ENCODE data around the gene INTS1. TPM values are rescaled to one million over a fixed set of nuclear protein-coding genes. Genes with fewer than 3 reads are reported as not detected.

The INTS1 gene
- total RNA-seq, 2 experiments from 2014 or later: 78.1 to 81.7 TPM

- no peak for DNase-seq
Measured at GRCh38 chr7:1425292-1426136, 78.7 kb downstream of the INTS1 start.

GRCh38 chr7:1424041-1424440 is 80.1 kb downstream of the INTS1 start:
- Mint-ChIP-seq H3K9me3 (ENCODE audit: low read depth) (no peaks in the 10 kb centered on the region), H3K4me3 (no peak overlapping the region), H3K36me3 (ENCODE audit: low read depth) (no peaks in the 10 kb centered on the region), H3K4me1 (no peaks in the 10 kb centered on the region), H3K27me3 (peaks cover 15% of the 10 kb centered on the region), H3K27ac (no peak overlapping the region)
- ATAC-seq: no peak
- POLR2A ChIA-PET: no interaction called here
- intact Hi-C loops (cut with DNase I, micrococcal nuclease): no loop called here
- no peak for DNase-seq
- CTCF ChIA-PET: interaction anchor here (0.8 to 1.6 kb wide), 2 partner anchors 11 to 420 kb away, joined by 3 to 5 read pairs; no protein-coding TSS in a partner anchor

More at GRCh38 chr7:1425292-1426136, 78.7 kb downstream of the INTS1 start:
- no peaks in the 10 kb centered on the region for H3K9me3 Mint-ChIP-seq (ENCODE audit: low read depth)
- no peak overlapping the region for H3K27ac Mint-ChIP-seq
- no peak overlapping the region for H3K4me3 Mint-ChIP-seq
- POLR2A ChIA-PET: no interaction called here
- intact Hi-C loops (cut with DNase I, micrococcal nuclease): no loop called here
- peak; percentile 84 for ATAC-seq
- no peaks in the 10 kb centered on the region for H3K36me3 Mint-ChIP-seq (ENCODE audit: low read depth)
- CTCF ChIA-PET: interaction anchor here (0.6 to 1.6 kb wide), 2 partner anchors 9 to 133 kb away, joined by 4 to 5 read pairs; no protein-coding TSS in a partner anchor
- no peaks in the 10 kb centered on the region for H3K4me1 Mint-ChIP-seq
- H3K27me3 Mint-ChIP-seq: peaks cover 11% of the 10 kb centered on the region

DNA sequence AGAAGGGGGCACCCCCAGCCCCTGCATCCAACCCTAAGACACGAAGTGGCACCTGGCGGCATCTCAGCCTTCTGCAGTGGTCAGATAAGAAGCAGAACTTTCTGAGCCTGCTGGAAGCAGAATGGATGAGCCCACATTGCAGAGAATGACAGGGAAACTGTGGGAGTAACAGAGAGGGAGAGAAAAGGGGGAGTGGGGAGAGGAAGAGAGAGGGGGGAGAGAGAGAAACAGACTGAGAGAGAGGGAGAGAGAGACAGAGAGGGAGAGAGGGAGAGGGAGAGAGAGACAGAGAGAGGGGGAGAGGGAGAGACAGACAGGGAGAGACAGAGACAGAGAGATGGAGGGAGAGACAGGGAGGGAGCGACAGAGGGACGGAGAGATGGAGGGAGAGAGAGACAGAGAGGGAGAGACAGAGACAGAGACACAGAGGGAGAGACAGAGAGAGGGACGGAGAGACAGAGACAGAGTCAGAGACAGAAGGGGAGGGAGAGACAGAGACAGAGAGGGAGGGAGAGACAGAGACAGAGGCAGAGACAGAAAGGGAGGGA is 80.9 kb downstream of the INTS1 start:
- no peak for ATAC-seq
- H3K4me1 Mint-ChIP-seq: peaks cover 4% of the 10 kb centered on the region
- no peaks in the 10 kb centered on the region for H3K36me3 Mint-ChIP-seq (ENCODE audit: low read depth)
- intact Hi-C loops (cut with DNase I, micrococcal nuclease): no loop called here
- CTCF ChIA-PET: interaction anchor here (0.7 to 1.9 kb wide), 3 partner anchors 9 to 15 kb away, joined by 3 to 5 read pairs (median 3); no protein-coding TSS in a partner anchor
- no peak overlapping the region for H3K27ac Mint-ChIP-seq
- H3K27me3 Mint-ChIP-seq: peaks cover 16% of the 10 kb centered on the region
- no peaks in the 10 kb centered on the region for H3K9me3 Mint-ChIP-seq (ENCODE audit: low read depth)
- POLR2A ChIA-PET: no interaction called here
- no peak overlapping the region for H3K4me3 Mint-ChIP-seq
- DNase-seq: no peak

- no peak for DNase-seq
- intact Hi-C loops (cut with DNase I, micrococcal nuclease): no loop called here
- Mint-ChIP-seq H3K4me1 (peaks cover 10% of the 10 kb centered on the region), H3K27ac (no peak overlapping the region), H3K36me3 (ENCODE audit: low read depth) (no peaks in the 10 kb centered on the region), H3K4me3 (no peak overlapping the region), H3K9me3 (ENCODE audit: low read depth) (no peaks in the 10 kb centered on the region), H3K27me3 (peaks cover 19% of the 10 kb centered on the region)
- ChIA-PET CTCF (interaction anchor here (0.6 to 1.9 kb wide), 5 partner anchors 10 to 576 kb away, joined by 3 to 5 read pairs (median 3); no protein-coding TSS in a partner anchor), POLR2A (no interaction called here)
- no peak for ATAC-seq
Measured at GRCh38 chr7:1422512-1423263, 81.5 kb downstream of the INTS1 start.

- ATAC-seq: no peak
- Mint-ChIP-seq H3K4me1 (peaks cover 17% of the 10 kb centered on the region), H3K4me3 (no peak overlapping the region), H3K36me3 (ENCODE audit: low read depth) (no peaks in the 10 kb centered on the region), H3K27ac (no peak overlapping the region), H3K27me3 (peaks cover 19% of the 10 kb centered on the region), H3K9me3 (ENCODE audit: low read depth) (no peaks in the 10 kb centered on the region)
- POLR2A ChIA-PET: no interaction called here
- DNase-seq: no peak
- intact Hi-C loops (cut with DNase I, micrococcal nuclease): no loop called here
- CTCF ChIA-PET: interaction anchor here (1.9 kb wide), 1 partner anchor 11 kb away, joined by 5 read pairs; no protein-coding TSS in a partner anchor
Measured at GRCh38 chr7:1421946-1422345, 82.2 kb downstream of the INTS1 start.

DNA sequence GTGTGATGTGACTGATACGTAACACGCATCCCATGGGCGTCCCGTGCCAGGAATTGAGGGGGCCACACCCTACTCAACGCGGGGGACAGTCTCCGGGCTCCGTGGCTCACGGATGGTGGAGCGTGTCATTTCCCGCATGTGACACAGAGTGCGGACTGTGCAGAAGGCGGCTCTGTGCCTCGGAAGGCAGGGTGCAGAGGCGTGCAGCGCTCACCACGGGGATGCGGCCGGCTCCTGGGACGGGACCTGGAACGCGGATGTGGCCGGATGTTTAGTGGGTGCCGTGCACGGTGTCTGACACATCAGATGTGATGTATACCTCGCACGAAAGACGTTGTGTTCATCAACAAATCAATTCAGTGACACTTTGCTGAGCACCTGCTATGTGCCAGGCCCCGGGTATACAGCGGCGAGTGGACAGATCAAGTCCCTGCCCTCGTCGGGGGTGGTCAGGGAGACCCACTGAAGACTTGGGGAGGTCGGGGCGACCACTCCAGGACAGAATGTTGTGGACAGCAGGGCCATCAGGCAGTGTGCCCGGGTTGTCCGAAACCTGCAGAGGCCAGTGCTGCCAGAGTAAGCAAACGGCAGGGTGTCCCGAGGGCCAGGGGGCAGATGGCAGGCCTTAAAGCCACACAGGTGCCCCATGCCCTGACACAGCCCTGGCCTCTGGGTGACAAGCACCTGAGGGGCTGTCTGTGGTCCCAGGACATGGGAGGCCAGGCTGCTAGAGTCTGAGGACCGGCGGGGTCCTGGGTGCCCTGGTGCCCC is 83.0 kb downstream of the INTS1 start:
- Mint-ChIP-seq H3K4me3 (no peak overlapping the region), H3K27ac (no peak overlapping the region), H3K4me1 (peaks cover 21% of the 10 kb centered on the region), H3K9me3 (ENCODE audit: low read depth) (no peaks in the 10 kb centered on the region), H3K36me3 (ENCODE audit: low read depth) (no peaks in the 10 kb centered on the region), H3K27me3 (peaks cover 21% of the 10 kb centered on the region)
- DNase-seq (no peak), ATAC-seq (no peak)
- CTCF ChIA-PET: interaction anchor here (1.9 kb wide), 1 partner anchor 11 kb away, joined by 5 read pairs; no protein-coding TSS in a partner anchor
- intact Hi-C loops (cut with DNase I, micrococcal nuclease): no loop called here
- POLR2A ChIA-PET: no interaction called here

Other genes starting within 250 kb of the INTS1 start
- gene MICALL2, start 44.9 kb downstream of the INTS1 start, total RNA-seq: 1 to 10 TPM; 1.9 to 2.7 TPM
- gene MAFK, start 26.3 kb upstream of the INTS1 start, total RNA-seq: 10 to 100 TPM; 28.7 to 33.1 TPM
- under 1 TPM; 0.05 to 0.14 TPM for gene TMEM184A, start 51.8 kb upstream of the INTS1 start, total RNA-seq
- gene PSMG3, start 65.6 kb upstream of the INTS1 start, total RNA-seq: 10 to 100 TPM; 21.4 to 33.0 TPM
- under 1 TPM; 0.05 to 0.09 TPM for gene ELFN1, start 165.9 kb upstream of the INTS1 start, total RNA-seq

All from activated CD4-positive, alpha-beta T cell treated with anti-CD3 and anti-CD28 coated beads for 36 hours (primary cell).